Mucosa of rectum (tissue), 2 donors: ENCODE data around the gene SGCE.

Experiments used
- H3K27ac ChIP-seq, 2 donors: one replicate each; pipeline ENCODE4 v1.7.0; 2013; ENCODE audit warnings: inconsistent platforms in 2 of 2, low read depth in 2 of 2, low read length in 2 of 2
- H3K27me3 ChIP-seq, 2 donors: one replicate each; pipeline ENCODE4 v1.7.0; 2013; ENCODE audit warnings: low read length in 2 of 2; ENCODE audit not compliant: control insufficient read depth in 2 of 2, insufficient read depth in 2 of 2
- H3K36me3 ChIP-seq, 2 donors: one replicate each; pipeline ENCODE4 v1.7.0; 2013; ENCODE audit warnings: low read length in 2 of 2; ENCODE audit not compliant: control insufficient read depth in 2 of 2, insufficient read depth in 2 of 2
- H3K4me1 ChIP-seq, 2 donors: one replicate each; pipeline ENCODE4 v1.7.0; 2013; ENCODE audit warnings: low read length in 2 of 2, mild to moderate bottlenecking in 1 of 2; ENCODE audit not compliant: control insufficient read depth in 2 of 2, insufficient read depth in 2 of 2
- H3K4me3 ChIP-seq, 2 donors: one replicate each; pipeline ENCODE4 v1.7.0; 2013; ENCODE audit warnings: low read length in 2 of 2
- H3K9ac ChIP-seq, 2 donors: one replicate each; pipeline ENCODE4 v1.7.0; 2013; ENCODE audit warnings: low read length in 2 of 2, low read depth in 1 of 2, mild to moderate bottlenecking in 1 of 2
- H3K9me3 ChIP-seq, 2 donors: one replicate each; pipeline ENCODE4 v1.7.0; 2013; ENCODE audit warnings: low read length in 2 of 2; ENCODE audit not compliant: control insufficient read depth in 2 of 2
- donor health status: healthy.
- donor health status: Normal muscosa, but diverticular disease.

SGCE gene

GRCh38 chr7:94658826-94659225 is 2.9 kb upstream of the SGCE start:
- Histone ChIP-seq H3K9me3 (no peaks in the 10 kb centered on the region), H3K4me1 (peaks cover 7 to 11% of the 10 kb centered on the region in 2 donors), H3K4me3 (peak overlapping the region in 1 of 2 donors; percentile 20), H3K27ac (no peak overlapping the region), H3K36me3 (no peaks in the 10 kb centered on the region), H3K27me3 (peaks cover 5 to 14% of the 10 kb centered on the region in 2 donors), H3K9ac (no peak overlapping the region)

- H3K4me3 ChIP-seq, result peak overlapping the region; percentile 7 to 78
- H3K4me1 ChIP-seq, result peaks cover 7 to 11% of the 10 kb centered on the region in 2 donors
- no peak overlapping the region for H3K9ac ChIP-seq
- peaks cover 5 to 15% of the 10 kb centered on the region in 2 donors for H3K27me3 ChIP-seq
- H3K36me3 ChIP-seq, result no peaks in the 10 kb centered on the region
- peak overlapping the region in 1 of 2 donors; percentile 10 for H3K27ac ChIP-seq
- H3K9me3 ChIP-seq, result no peaks in the 10 kb centered on the region
Observed at GRCh38 chr7:94657771-94658693, 2.1 kb upstream of the SGCE start.

- no peaks in the 10 kb centered on the region for H3K9me3 ChIP-seq
- peaks cover 7 to 11% of the 10 kb centered on the region in 2 donors for H3K4me1 ChIP-seq
- no peaks in the 10 kb centered on the region for H3K36me3 ChIP-seq
- H3K4me3 ChIP-seq, result peak overlapping the region; percentile 38 to 78
- H3K9ac ChIP-seq, result peak overlapping the region in 1 of 2 donors; percentile 32
- H3K27me3 ChIP-seq, result peaks cover 8 to 20% of the 10 kb centered on the region in 2 donors
- H3K27ac ChIP-seq, result no peak overlapping the region
Observed at GRCh38 chr7:94656925-94657731, 1.2 kb upstream of the SGCE start.

GRCh38 chr7:94656658-94656924 is 658 bp upstream of the SGCE start:
- H3K36me3 ChIP-seq, result no peaks in the 10 kb centered on the region
- peaks cover 7 to 11% of the 10 kb centered on the region in 2 donors for H3K4me1 ChIP-seq
- H3K9ac ChIP-seq, result no peak overlapping the region
- H3K27ac ChIP-seq, result no peak overlapping the region
- peak overlapping the region; percentile 38 to 78 for H3K4me3 ChIP-seq
- no peaks in the 10 kb centered on the region for H3K9me3 ChIP-seq
- peaks cover 8 to 20% of the 10 kb centered on the region in 2 donors for H3K27me3 ChIP-seq

- H3K4me3 ChIP-seq, result peak overlapping the region; percentile 58 to 72
- H3K4me1 ChIP-seq, result peaks cover 7 to 11% of the 10 kb centered on the region in 2 donors
- peak overlapping the region; percentile 9 to 37 for H3K9ac ChIP-seq
- peaks cover 8 to 20% of the 10 kb centered on the region in 2 donors for H3K27me3 ChIP-seq
- H3K27ac ChIP-seq, result peak overlapping the region; percentile 7 to 38
- no peaks in the 10 kb centered on the region for H3K36me3 ChIP-seq
- no peaks in the 10 kb centered on the region for H3K9me3 ChIP-seq
Observed at GRCh38 chr7:94655126-94655847, 646 bp downstream of the SGCE start.

GRCh38 chr7:94654783-94655125 is 1.2 kb downstream of the SGCE start:
- H3K27ac ChIP-seq, result no peak overlapping the region
- no peaks in the 10 kb centered on the region for H3K36me3 ChIP-seq
- no peaks in the 10 kb centered on the region for H3K9me3 ChIP-seq
- H3K4me1 ChIP-seq, result peaks cover 7 to 11% of the 10 kb centered on the region in 2 donors
- H3K9ac ChIP-seq, result no peak overlapping the region
- H3K27me3 ChIP-seq, result peaks cover 8 to 20% of the 10 kb centered on the region in 2 donors
- peak overlapping the region; percentile 58 to 72 for H3K4me3 ChIP-seq

GRCh38 chr7:94650147-94651051 is 5.5 kb downstream of the SGCE start:
- Histone ChIP-seq H3K9me3 (no peaks in the 10 kb centered on the region), H3K36me3 (no peaks in the 10 kb centered on the region), H3K4me1 (peaks cover 4 to 5% of the 10 kb centered on the region in 2 donors), H3K27ac (no peak overlapping the region), H3K27me3 (peaks cover 8 to 22% of the 10 kb centered on the region in 2 donors), H3K9ac (no peak overlapping the region), H3K4me3 (no peak overlapping the region)

- Histone ChIP-seq H3K9me3 (no peaks in the 10 kb centered on the region), H3K4me3 (no peak overlapping the region), H3K36me3 (no peaks in the 10 kb centered on the region), H3K4me1 (no peaks in the 10 kb centered on the region), H3K9ac (no peak overlapping the region), H3K27ac (no peak overlapping the region), H3K27me3 (peaks cover 3 to 15% of the 10 kb centered on the region in 2 donors)
Observed at GRCh38 chr7:94649450-94649849, 6.5 kb downstream of the SGCE start.

- no peaks in the 10 kb centered on the region for H3K36me3 ChIP-seq
- H3K4me3 ChIP-seq, result no peak overlapping the region
- peaks cover 3 to 9% of the 10 kb centered on the region in 2 donors for H3K27me3 ChIP-seq
- no peak overlapping the region for H3K27ac ChIP-seq
- no peaks in the 10 kb centered on the region for H3K4me1 ChIP-seq
- no peaks in the 10 kb centered on the region for H3K9me3 ChIP-seq
- no peak overlapping the region for H3K9ac ChIP-seq
Observed at GRCh38 chr7:94648731-94649130, 7.2 kb downstream of the SGCE start.
